Suprapubic skin (tissue), 4 donors: ENCODE results near the gene PDE4D.

Source experiments
- EP300 ChIP-seq: sonication (generic); formaldehyde crosslinking; IDR thresholded peaks from one replicate; pipeline ENCODE4 v1.6.1; 2017; ENCODE audit warnings: antibody characterized with exemption
- POLR2A ChIP-seq, 2 donors: fragments of 450-650 bp; IDR thresholded peaks; one replicate each; pipeline ENCODE4 v1.6.1; 2017; ENCODE audit warnings: antibody characterized with exemption in 2 of 2, mild to moderate bottlenecking in 2 of 2, moderate library complexity in 2 of 2
- POLR2AphosphoS5 ChIP-seq, 3 donors: sonication (generic); formaldehyde crosslinking; IDR thresholded peaks; one replicate each; pipeline ENCODE4 v1.6.1; 2017; ENCODE audit warnings: antibody characterized with exemption in 3 of 3
- TF ChIP-seq, protein P1 (sequence below), 2 donors: fragments of 200-600 bp in 1 of 2; fragments of 450-650 bp in 1 of 2; sonication (generic) in 1 of 2; IDR thresholded peaks; one replicate each; pipeline ENCODE4 v1.5.1; 2016 to 2019; ENCODE audit warnings: antibody characterized with exemption in 2 of 2, mild to moderate bottlenecking in 1 of 2, moderate library complexity in 1 of 2

DNA sequence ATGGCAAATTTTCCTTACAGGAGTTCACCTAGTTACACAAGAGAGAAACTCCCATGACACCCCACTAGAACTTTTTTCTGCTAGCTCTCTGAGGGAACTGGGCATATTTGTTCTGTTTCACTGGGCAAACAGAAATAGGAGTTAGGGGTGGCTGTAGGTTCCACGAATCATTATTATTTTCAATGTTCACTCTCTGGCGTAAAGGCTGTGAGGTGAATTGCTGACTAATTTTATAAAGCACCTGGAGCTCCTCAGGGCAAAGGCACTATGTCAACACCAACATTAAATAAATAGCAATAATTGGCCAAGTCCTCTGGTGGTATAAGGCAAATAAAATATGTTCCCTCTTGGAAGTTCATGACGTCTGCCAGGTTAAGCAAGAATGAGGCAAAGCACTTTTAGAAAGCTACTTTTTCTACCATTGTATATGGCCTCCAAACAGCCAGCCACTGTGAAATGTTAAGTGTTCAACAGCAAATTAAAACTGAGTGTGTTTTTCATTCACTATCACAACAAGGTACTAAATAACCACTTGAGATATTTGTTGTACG, 344.6 kb downstream of the PDE4D start:
- TF ChIP-seq, protein P1, sequence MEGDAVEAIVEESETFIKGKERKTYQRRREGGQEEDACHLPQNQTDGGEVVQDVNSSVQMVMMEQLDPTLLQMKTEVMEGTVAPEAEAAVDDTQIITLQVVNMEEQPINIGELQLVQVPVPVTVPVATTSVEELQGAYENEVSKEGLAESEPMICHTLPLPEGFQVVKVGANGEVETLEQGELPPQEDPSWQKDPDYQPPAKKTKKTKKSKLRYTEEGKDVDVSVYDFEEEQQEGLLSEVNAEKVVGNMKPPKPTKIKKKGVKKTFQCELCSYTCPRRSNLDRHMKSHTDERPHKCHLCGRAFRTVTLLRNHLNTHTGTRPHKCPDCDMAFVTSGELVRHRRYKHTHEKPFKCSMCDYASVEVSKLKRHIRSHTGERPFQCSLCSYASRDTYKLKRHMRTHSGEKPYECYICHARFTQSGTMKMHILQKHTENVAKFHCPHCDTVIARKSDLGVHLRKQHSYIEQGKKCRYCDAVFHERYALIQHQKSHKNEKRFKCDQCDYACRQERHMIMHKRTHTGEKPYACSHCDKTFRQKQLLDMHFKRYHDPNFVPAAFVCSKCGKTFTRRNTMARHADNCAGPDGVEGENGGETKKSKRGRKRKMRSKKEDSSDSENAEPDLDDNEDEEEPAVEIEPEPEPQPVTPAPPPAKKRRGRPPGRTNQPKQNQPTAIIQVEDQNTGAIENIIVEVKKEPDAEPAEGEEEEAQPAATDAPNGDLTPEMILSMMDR (IDR thresholded peaks at IDR 0.05), result no peak
- no peak for TF ChIP-seq POLR2A (IDR thresholded peaks at IDR 0.05)
- no peak for TF ChIP-seq POLR2AphosphoS5 (IDR thresholded peaks at IDR 0.05)
- TF ChIP-seq EP300, result no peak
